NCI-H1417 treated with DMSO at 0.1 percent for 48 hours (cell line): Measurements from ENCODE around the gene RERE.

Experiments
- DNase-seq: peaks from one replicate; lab custom pipeline; 2025; lab: John Stamatoyannopoulos, UW

The RERE gene

GRCh38 chr1:8349473-8349865 lies 468.0 kb downstream of the RERE start:
- DNase-seq = no peak

- DNase-seq = no peak
These were observed 468.5 kb downstream of the RERE start for GRCh38 chr1:8348777-8349472.

DNA sequence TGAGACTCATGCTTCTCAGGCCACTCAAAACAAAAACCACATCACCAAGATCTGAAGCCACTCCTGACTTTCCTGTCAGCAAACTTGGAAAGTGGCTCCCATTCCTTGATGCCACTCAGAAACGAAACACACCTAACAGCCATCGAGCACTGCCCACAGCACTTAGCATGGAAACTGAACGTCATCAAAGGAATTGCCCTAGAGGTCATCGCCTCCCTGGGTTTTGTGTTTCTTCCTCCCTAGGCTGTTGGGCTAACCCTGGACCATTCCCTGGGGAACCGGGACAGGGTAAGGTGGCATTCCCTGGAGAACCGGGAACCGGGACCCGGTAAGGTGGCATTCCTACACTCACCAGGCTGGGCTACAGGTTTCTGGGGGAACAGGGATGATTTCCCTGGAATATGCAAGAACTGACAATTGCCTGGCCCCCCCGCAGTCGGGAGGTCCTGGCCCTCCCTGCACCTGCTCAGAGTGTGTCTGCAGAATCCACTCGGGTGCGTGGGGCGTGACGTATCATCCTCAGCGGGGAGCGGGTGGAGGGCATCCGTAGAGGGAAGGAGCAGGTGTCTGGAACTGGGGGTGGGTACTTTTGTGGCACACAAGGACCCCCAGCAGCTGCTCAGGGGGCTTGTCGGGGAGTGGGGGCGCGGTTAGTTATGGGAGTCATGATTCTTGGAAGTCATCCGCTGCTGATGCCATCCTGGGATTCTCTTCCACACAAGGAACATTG lies 469.2 kb downstream of the RERE start:
- no peak for DNase-seq

DNA sequence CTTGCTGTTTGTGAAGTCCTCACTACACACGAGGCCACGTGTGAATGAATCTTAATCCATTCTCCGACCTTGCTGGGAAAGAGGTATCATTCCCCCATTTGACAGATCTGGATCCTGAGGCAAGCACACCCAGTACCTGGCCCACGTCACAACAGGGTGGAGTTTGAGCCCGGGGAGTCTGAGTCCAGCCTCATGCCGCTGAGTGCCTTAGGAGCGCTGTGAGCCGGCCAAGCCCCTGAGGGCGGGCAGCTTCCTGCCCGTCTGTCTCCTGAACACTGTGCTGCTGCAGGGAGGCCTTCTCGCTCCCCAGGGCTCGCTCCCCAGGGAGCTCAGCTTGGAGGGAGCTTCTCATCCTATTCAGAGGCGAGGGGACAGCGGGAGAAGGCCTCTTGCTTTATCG lies 469.8 kb downstream of the RERE start:
- DNase-seq = no peak

DNA sequence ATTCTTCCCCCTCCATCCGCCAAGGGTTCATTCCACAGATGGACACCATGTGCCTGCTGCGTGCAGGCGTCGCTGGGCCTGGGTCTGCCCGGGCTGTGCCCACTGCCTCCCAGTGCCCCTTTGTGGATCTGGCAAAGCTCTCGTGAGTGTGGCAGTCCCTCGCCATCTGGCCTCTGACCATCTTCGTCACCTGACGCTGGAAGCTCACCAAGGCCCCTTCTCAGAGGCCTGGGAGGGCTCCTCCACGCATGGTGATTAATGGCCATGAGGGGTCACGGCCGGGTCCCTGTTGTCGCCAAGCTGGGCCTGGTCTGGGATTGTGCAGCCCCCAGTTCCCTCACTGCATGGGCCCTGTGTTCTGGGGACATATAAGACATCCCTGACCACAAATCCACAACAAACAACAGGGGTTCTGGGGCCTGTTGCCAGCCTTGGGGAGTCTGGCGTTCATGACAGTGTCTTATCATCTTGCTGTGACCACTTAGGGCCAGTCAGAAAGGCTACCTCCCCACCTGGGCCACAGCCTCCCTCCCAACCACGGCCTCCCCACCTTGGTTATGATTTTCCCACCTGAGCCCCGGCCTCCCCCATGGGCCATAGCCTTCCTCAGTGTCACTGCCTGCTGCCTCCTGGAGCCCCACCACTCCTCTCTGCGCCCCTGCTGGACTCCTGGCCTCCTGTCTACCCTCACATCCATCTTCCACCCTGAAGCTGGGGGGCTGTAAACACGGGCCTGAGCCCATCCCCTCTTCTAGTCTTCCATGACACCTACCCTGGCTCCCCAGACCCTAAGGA lies 471.6 kb downstream of the RERE start:
- DNase-seq = no peak

DNA sequence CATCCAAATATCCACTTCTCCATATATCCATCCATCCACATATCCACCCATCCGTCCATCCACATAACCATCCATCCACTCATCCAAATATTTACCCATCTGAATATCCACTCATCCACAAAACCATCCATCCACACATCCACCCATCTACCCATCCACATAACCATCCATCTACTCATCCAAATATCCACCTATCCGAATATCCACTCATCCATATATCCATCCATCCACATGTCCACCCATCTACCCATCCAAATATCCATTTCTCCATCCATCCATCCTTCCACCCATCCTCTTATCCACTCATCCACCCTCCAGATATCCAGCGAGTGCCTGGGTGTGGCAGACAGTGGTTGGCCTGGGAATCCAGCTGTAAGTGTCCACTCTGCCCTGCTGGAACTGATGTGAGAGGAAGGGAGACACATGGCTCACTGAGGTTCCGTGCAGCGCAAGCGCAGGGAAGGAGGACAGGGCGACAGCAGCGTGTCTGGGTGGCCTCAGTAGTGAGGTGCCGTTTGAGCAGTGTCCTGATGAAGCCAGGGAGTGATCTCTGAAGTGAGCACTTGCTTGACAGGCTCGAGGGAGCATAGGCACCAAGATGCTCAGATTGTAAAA lies 472.4 kb downstream of the RERE start:
- DNase-seq = no peak

GRCh38 chr1:8343464-8344001 lies 473.9 kb downstream of the RERE start:
- no peak for DNase-seq

GRCh38 chr1:8343044-8343443 lies 474.4 kb downstream of the RERE start:
- DNase-seq = no peak

DNA sequence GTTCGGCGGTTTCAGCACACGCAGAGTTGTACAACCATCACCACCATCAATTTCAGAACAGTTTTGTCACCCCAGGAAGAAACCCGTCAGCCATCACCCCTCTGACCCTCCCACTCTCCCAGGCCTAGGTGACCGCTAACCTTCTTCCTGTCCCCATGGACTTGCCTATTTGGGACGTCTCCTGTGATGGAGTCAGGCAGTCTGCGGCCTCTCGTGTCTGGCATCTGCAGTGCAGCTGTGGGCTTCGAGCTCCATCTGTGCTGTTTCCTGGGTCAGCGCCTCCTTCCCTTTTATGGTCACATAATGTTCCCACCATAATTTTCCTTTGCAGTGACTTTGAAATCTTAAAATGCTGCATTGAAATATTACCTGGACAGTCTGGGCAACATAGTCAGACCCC lies 475.1 kb downstream of the RERE start:
- DNase-seq = no peak

DNA sequence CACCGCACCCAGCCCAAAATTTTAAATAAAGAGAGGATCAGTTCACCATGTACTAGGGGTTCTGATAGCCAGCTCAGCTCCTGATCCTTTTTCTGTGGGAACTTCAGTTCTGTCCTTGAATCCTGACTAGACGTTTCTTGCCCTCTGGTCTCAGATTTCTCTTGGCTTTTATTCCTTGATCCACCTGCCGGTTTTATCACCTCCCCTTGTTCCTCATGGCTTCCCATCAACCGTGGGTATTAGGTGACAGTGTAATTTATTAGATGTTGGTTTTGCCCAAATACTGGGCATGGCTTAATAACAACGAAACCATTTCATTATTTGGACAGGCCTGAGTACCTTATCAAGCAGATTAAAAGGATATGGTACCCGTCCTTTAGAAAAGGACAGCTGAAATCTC lies 477.0 kb downstream of the RERE start:
- no peak for DNase-seq

- no peak for DNase-seq
These were observed 478.2 kb downstream of the RERE start for GRCh38 chr1:8339203-8339600.

GRCh38 chr1:8338526-8339202 lies 478.8 kb downstream of the RERE start:
- DNase-seq = no peak

DNA sequence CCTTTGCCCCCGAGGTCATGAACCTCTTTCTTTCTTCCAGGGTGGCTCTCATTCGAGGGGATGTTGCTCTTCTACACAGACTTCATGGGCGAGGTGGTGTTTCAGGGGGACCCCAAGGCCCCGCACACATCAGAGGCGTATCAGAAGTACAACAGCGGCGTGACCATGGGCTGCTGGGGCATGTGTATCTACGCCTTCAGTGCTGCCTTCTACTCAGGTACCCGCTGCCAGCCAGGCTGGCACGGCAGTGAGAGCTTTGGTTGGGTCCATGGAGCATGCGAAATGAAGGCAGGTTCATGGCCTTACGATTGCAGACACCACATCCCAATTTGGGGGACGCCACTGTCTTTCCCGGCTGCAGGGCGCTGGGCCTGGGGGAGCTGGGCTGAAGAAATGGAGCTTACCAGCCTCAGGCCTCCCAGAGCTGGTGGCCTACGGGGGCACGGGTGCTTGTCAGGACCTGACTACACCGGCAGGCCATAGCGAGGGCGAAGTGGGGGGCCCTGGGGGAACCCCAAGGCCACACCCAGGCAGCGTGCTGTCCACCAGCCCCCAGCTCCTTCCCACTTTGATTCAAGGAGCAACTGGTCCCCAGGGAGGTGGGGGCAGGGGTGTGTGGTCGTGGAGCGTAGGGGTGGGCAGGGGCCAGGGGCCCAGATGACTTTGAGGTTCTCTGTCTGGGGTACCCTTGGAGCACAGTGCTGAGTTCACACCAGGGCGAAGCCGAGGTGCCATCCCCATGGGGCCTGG lies 479.5 kb downstream of the RERE start:
- no peak for DNase-seq

GRCh38 chr1:8335246-8335645 lies 482.2 kb downstream of the RERE start:
- DNase-seq = no peak

GRCh38 chr1:8334106-8334851 lies 483.2 kb downstream of the RERE start:
- no peak for DNase-seq

DNA sequence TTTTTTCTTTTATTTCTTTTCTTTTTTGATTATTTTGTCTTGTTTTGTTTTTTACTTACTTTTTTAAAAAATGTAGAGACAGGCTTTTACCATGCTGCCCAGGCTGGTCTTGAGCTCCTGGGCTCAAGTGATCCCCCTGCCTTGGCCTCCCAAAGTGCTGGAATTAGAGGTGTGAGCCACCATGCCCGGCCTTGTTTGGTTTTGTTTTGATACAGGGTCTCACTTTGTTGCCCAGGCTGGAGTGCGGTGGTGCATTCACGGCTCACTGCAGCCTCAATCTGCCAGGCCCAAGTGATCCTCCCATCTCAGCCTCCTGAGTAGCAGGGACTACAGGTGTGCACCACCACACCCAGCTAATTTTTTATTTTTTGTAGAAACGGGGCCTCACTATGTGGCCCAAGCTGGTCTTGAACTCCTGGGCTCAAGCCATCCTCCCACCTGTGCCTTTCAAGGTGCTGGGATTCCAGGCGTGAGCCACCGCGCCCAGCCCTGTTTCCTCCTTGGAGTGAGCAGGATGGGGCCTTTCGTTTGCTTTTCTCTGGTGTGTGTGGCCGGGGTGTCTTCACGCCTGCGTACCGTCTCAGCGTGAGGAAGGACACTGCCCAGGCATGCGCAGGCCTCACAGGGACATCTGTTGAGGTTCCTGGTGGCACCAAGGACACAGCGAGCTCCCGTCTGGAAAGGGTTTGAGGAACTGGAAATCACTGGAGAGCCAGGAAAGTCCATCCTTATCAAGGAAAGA lies 484.0 kb downstream of the RERE start:
- DNase-seq = no peak

- DNase-seq = no peak
These were observed 484.6 kb downstream of the RERE start for GRCh38 chr1:8332806-8333205.

DNA sequence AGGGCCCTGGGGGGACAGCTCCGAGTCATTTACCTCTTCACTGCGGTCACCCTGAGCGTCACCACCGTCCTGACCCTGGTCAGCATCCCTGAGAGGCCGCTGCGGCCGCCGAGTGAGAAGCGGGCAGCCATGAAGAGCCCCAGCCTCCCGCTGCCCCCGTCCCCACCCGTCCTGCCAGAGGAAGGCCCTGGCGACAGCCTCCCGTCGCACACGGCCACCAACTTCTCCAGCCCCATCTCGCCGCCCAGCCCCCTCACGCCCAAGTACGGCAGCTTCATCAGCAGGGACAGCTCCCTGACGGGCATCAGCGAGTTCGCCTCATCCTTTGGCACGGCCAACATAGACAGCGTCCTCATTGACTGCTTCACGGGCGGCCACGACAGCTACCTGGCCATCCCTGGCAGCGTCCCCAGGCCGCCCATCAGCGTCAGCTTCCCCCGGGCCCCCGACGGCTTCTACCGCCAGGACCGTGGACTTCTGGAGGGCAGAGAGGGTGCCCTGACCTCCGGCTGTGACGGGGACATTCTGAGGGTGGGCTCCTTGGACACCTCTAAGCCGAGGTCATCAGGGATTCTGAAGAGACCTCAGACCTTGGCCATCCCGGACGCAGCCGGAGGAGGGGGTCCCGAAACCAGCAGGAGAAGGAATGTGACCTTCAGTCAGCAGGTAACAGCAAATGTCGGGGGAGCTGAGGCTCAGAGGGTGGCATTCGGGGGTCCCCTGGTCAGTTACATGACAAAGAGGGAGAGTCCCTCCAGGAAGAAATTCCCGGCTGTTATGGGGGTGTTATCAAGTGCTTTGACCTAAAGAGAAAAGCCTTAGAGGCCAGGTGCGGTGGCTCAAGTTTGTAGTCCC lies 486.9 kb downstream of the RERE start:
- no peak for DNase-seq

- no peak for DNase-seq
These were observed 487.6 kb downstream of the RERE start for GRCh38 chr1:8329858-8330257.
